ENCODE measurements around the gene CELSR1. TPM values are rescaled to one million over a fixed set of nuclear protein-coding genes. Genes with fewer than 3 reads are reported as not detected.

CELSR1 gene
- total RNA-seq, 4 donors from 2014 or later: 31.7 to 72.7 (median 54.1) TPM

DNA sequence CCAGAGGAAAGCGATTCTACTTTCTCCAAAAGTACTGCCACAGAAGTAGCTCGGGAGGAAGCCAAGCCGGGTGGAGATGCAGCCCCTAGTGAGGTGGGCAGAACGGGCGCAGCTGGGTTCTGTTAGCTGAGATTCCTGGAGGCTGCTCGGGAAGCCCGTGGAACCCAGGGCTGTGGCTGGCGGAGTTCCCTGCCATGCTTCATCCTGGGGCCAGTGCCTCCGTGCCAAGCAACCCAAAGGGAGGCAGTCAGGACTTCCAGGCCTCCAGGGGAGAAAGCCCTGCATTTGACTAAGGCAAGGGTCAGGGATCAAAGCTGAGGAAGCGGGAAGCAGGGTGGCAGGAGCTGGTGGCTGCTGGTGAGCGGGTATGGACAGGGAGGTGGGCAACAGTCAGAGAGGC is 208.6 kb downstream of the CELSR1 start:
- no peak overlapping the region for H3K4me3 ChIP-seq (ENCODE audit: low read depth, poor library complexity, severe bottlenecking)
- 91 to 94% methylated on average over 10 to 11 of the region's 11 CpGs for WGBS, 2 donors
- TF ChIP-seq, protein P1, sequence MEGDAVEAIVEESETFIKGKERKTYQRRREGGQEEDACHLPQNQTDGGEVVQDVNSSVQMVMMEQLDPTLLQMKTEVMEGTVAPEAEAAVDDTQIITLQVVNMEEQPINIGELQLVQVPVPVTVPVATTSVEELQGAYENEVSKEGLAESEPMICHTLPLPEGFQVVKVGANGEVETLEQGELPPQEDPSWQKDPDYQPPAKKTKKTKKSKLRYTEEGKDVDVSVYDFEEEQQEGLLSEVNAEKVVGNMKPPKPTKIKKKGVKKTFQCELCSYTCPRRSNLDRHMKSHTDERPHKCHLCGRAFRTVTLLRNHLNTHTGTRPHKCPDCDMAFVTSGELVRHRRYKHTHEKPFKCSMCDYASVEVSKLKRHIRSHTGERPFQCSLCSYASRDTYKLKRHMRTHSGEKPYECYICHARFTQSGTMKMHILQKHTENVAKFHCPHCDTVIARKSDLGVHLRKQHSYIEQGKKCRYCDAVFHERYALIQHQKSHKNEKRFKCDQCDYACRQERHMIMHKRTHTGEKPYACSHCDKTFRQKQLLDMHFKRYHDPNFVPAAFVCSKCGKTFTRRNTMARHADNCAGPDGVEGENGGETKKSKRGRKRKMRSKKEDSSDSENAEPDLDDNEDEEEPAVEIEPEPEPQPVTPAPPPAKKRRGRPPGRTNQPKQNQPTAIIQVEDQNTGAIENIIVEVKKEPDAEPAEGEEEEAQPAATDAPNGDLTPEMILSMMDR (IDR thresholded peaks at IDR 0.05): no peak
- TF ChIP-seq POLR2A (IDR thresholded peaks at IDR 0.05): no peak
- no peak for DNase-seq (ENCODE audit: low spot score in 2 of 2)
- intact Hi-C loops (cut with DNase I; ENCODE audit: low total_unique reads): no loop called here

DNA sequence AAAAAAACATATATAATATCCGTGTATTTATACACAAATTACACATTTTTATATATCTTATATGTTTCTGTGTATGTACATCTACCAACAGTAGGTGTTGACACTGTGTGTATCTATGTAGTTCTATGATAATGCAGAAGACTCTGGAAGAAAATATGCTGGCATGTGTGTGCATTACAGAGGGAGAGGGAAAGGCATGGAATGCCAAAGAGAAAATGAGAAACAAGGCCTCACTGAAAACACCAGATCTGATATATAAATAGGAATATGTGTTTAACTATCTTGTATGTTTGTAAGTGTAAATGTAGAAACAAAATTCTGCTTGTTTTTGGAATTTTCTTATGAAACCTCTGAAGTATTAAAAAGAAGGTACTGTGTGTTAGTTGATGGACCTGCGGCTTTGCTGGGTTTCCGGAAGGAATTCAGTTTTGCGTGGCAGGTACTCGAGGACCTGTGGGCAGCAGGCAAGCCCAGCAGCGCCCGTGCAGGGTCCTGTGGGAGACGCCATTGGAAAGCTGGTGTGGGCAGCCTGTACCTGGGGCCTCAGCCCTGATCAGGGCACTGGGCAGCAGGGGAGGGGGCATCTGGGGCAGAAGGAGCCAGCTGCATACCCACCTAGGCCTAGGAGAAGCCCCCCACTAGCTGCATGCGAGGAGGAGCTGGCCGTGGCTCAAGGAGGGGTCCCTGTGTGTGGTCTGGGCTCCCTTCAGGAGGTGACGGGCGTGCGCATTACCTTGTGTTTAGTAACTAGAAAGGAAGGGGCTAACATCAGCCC is 209.5 kb downstream of the CELSR1 start:
- H3K4me3 ChIP-seq (ENCODE audit: low read depth, poor library complexity, severe bottlenecking): no peak overlapping the region
- intact Hi-C loops (cut with DNase I; ENCODE audit: low total_unique reads): no loop called here
- 95% methylated on average over 13 of the region's 13 CpGs for WGBS, 2 donors
- no peak for DNase-seq (ENCODE audit: low spot score in 2 of 2)
- no peak for TF ChIP-seq POLR2A (IDR thresholded peaks at IDR 0.05)
- TF ChIP-seq, protein P1 (IDR thresholded peaks at IDR 0.05): no peak

DNA sequence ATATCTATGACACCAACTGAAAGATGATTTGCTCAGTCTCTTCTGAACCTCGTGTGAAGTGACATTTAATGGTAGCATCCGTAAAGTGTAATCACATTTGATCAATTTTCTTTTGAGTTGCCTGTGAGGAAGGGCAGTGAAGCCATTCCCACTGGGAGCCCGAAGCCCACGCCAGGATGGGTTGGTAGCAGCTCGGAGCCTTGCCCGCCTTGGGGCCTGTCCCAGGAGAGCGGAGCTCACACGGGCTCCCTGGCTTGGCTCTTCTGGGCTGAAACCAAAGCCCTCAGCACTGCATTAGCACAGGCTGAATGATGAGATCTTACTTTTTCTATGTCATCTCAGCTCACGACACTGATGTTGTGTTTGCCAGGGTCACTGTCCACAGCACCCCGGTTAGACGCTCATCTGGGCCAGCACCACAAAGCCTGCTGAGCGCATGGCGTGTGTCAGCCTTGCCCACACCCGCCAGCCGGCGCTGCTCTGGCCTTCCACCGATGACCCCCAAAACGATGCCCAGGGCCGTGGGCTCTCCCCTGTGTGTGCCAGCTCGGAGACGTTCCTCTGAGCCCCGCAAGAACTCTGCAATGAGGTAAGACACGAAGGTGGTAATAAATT is 211.2 kb downstream of the CELSR1 start:
- no peak for DNase-seq (ENCODE audit: low spot score in 2 of 2)
- WGBS, 2 donors: 96 to 98% methylated on average over 23 of the region's 23 CpGs
- intact Hi-C loops (cut with DNase I; ENCODE audit: low total_unique reads): no loop called here
- TF ChIP-seq, protein P1 (IDR thresholded peaks at IDR 0.05): no peak
- no peak for TF ChIP-seq POLR2A (IDR thresholded peaks at IDR 0.05)
- H3K4me3 ChIP-seq (ENCODE audit: low read depth, poor library complexity, severe bottlenecking): no peak overlapping the region

DNA sequence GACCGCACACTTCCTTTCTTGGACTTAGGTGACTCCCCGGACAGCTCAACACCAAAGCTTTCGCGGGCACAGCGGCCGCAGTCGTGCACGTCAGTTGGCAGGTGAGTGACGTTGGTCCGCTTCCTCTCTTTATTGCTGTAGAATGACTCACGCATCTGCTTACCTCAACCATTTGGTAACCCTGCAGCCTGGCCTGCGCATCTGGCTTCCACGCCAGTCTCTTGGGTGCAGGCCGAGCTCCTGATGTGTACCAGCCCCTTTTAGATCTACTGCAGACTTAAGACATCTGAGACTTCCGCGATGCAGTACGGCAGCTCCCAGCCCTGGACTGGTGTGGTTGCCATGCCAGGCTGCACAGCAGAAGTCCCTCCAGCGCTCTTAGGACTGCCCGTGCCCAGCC is 214.3 kb downstream of the CELSR1 start:
- H3K4me3 ChIP-seq (ENCODE audit: low read depth, poor library complexity, severe bottlenecking): no peak overlapping the region
- TF ChIP-seq, protein P1 (IDR thresholded peaks at IDR 0.05): no peak
- no peak for TF ChIP-seq POLR2A (IDR thresholded peaks at IDR 0.05)
- intact Hi-C loops (cut with DNase I; ENCODE audit: low total_unique reads): no loop called here
- no peak for DNase-seq (ENCODE audit: low spot score in 2 of 2)
- 97 to 98% methylated on average over 19 of the region's 19 CpGs for WGBS, 2 donors

DNA sequence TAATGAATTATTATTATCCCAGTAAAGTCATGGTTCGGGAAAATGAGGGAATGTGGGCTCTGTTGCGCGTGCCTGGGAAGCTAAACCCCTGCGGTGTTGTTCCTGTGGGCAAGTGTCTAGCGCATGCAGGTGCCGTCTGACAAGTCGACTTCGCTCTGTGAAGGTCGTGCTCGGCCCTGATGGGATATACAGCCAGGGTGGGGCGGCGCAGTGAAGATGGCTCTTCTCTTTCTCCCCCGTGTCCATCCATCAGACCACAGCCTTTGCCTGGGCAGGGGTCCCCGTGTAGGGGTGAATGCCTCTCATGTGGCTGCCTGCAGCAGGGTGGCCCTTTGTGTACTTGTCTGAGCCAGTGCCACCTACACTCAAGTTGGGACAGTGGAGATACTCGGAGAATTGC is 214.7 kb downstream of the CELSR1 start:
- no peak for DNase-seq (ENCODE audit: low spot score in 2 of 2)
- WGBS, 2 donors: 97% methylated on average over 15 of the region's 15 CpGs
- H3K4me3 ChIP-seq (ENCODE audit: low read depth, poor library complexity, severe bottlenecking): no peak overlapping the region
- intact Hi-C loops (cut with DNase I; ENCODE audit: low total_unique reads): no loop called here
- TF ChIP-seq, protein P1 (IDR thresholded peaks at IDR 0.05): no peak
- no peak for TF ChIP-seq POLR2A (IDR thresholded peaks at IDR 0.05)

Data from lower leg skin (tissue), 4 donors.